Kidney epithelial cell (primary cell): ENCODE results near the gene SYNRG. TPM values are rescaled to one million over a fixed set of nuclear protein-coding genes. Genes with fewer than 3 reads are reported as not detected.

Experiments
- DNase-seq: peaks from one replicate; pipeline ENCODE4 v3.0.0-alpha.2; 2010; ENCODE audit warnings: low read depth
- H3K27me3 ChIP-seq: 2 replicates; pipeline ENCODE4 v1.6.0; 2011; ENCODE audit warnings: low read length; ENCODE audit not compliant: control insufficient read depth, insufficient read depth
- H3K36me3 ChIP-seq: 2 replicates; pipeline ENCODE4 v1.5.1; 2011; ENCODE audit warnings: low read length; ENCODE audit not compliant: control insufficient read depth, insufficient read depth
- H3K4me3 ChIP-seq: 2 replicates; pipeline ENCODE4 v1.5.1; 2011; ENCODE audit warnings: low read depth, mild to moderate bottlenecking, control low read depth, low read length
- CTCF ChIP-seq: IDR thresholded peaks from 2 replicates; pipeline ENCODE4 v1.5.1; 2011; ENCODE audit warnings: mild to moderate bottlenecking, moderate library complexity, low read length, control low read depth, inconsistent platforms; ENCODE audit not compliant: insufficient read depth, poor library complexity, severe bottlenecking
- total RNA-seq: library from RNA; depleted of rRNA; stranded (reverse); fragments of >200 nt; gene quantifications from 2 replicates; pipeline ENCODE4 v1.2.3, GENCODE V29; 2015

Gene SYNRG
- total RNA-seq, 1 donor from 2014 or later, result 21.1 TPM

GRCh38 chr17:37605813-37606505, 3.3 kb downstream of the SYNRG start:
- Histone ChIP-seq H3K27me3 (no peaks in the 10 kb centered on the region), H3K36me3 (no peaks in the 10 kb centered on the region), H3K4me3 (no peak overlapping the region)
- DNase-seq, result no peak
- no peak for TF ChIP-seq CTCF

- no peaks in the 10 kb centered on the region for H3K27me3 ChIP-seq
- H3K4me3 ChIP-seq, result no peak overlapping the region
- no peaks in the 10 kb centered on the region for H3K36me3 ChIP-seq
- DNase-seq, result no peak
- TF ChIP-seq CTCF, result no peak
Measured at GRCh38 chr17:37605081-37605480, 4.1 kb downstream of the SYNRG start.

- H3K4me3 ChIP-seq, result no peak overlapping the region
- DNase-seq, result no peak
Measured at GRCh38 chr17:37604556-37604955, 4.7 kb downstream of the SYNRG start.

GRCh38 chr17:37598145-37598544, 11.1 kb downstream of the SYNRG start:
- no peak overlapping the region for H3K4me3 ChIP-seq
- no peaks in the 10 kb centered on the region for H3K36me3 ChIP-seq
- DNase-seq, result no peak
- H3K27me3 ChIP-seq, result no peaks in the 10 kb centered on the region
- no peak for TF ChIP-seq CTCF

More at GRCh38 chr17:37604556-37604955, 4.7 kb downstream of the SYNRG start:
- Histone ChIP-seq H3K27me3 (no peaks in the 10 kb centered on the region), H3K36me3 (no peaks in the 10 kb centered on the region)
- no peak for TF ChIP-seq CTCF

GRCh38 chr17:37592291-37592690, 16.9 kb downstream of the SYNRG start:
- H3K4me3 ChIP-seq, result no peak overlapping the region
- H3K27me3 ChIP-seq, result no peaks in the 10 kb centered on the region
- no peaks in the 10 kb centered on the region for H3K36me3 ChIP-seq
- DNase-seq, result no peak
- no peak for TF ChIP-seq CTCF

- H3K4me3 ChIP-seq, result no peak overlapping the region
Measured at GRCh38 chr17:37585066-37585465, 24.2 kb downstream of the SYNRG start.

More at GRCh38 chr17:37585066-37585465, 24.2 kb downstream of the SYNRG start:
- no peak for TF ChIP-seq CTCF
- no peak for DNase-seq
- Histone ChIP-seq H3K36me3 (no peaks in the 10 kb centered on the region), H3K27me3 (no peaks in the 10 kb centered on the region)
